GM18861 (cell line): ENCODE measurements around the gene SCART1.
"Not testable (repeated sequence)": the region's sequence is repeated elsewhere in the genome, so short reads cannot be mapped to it uniquely, and the experiment has no call there.

ENCODE experiments used
- ATAC-seq: cut with Tn5 transposase; IDR thresholded peaks from one replicate; pipeline ENCODE4 v1.9.1; 2021; ENCODE audit not compliant: unreplicated experiment

SCART1 gene

GRCh38 chr10:133467286-133467911 lies 13.7 kb downstream of the SCART1 start:
- no peak for ATAC-seq

- ATAC-seq: not testable (repeated sequence)
These were observed 15.5 kb downstream of the SCART1 start for GRCh38 chr10:133469205-133469604.

GRCh38 chr10:133471300-133472109 lies 17.8 kb downstream of the SCART1 start:
- ATAC-seq: no peak

DNA sequence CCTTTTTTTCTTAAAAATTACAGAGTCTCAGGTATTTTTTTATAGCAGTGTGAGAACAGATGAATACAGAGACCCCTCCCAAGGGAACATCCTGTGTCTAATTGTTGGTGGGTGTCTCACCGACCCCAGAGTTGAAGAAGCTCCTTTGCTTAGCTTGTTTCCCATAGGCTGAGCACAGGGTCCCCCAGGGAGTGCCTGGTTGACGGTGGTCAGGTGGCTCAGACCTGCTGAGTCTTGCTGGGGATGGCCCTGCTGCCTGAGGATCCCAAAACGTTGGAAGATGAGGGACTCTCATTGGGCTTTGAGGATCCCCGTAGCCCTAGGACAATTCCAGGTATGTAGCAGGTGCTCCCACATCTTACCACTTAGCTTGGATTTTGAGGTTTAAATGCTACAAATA lies 19.5 kb downstream of the SCART1 start:
- ATAC-seq: no peak

DNA sequence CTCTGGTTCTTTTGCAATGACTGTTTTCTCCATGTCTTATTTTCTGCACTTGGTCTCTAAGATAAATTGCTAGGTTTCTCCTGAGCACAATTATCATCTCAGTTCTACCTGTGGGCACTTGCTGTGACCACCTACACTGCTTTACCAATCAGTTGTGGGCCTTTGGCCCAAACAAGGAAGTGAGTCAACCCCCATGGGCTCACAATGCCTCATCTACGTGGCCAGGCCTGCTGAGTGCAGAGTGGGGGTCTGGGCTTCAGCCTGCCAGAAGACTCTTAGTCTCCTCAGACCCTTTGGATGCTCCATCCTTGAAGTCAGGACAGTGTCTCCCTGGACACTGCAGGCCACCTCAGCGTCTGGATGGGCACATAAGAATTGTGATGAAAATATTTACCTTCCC lies 20.3 kb downstream of the SCART1 start:
- no peak for ATAC-seq

- no peak for ATAC-seq
These were observed 21.1 kb downstream of the SCART1 start for GRCh38 chr10:133474665-133475424.

- no peak for ATAC-seq
These were observed 21.6 kb downstream of the SCART1 start for GRCh38 chr10:133475425-133475734.

DNA sequence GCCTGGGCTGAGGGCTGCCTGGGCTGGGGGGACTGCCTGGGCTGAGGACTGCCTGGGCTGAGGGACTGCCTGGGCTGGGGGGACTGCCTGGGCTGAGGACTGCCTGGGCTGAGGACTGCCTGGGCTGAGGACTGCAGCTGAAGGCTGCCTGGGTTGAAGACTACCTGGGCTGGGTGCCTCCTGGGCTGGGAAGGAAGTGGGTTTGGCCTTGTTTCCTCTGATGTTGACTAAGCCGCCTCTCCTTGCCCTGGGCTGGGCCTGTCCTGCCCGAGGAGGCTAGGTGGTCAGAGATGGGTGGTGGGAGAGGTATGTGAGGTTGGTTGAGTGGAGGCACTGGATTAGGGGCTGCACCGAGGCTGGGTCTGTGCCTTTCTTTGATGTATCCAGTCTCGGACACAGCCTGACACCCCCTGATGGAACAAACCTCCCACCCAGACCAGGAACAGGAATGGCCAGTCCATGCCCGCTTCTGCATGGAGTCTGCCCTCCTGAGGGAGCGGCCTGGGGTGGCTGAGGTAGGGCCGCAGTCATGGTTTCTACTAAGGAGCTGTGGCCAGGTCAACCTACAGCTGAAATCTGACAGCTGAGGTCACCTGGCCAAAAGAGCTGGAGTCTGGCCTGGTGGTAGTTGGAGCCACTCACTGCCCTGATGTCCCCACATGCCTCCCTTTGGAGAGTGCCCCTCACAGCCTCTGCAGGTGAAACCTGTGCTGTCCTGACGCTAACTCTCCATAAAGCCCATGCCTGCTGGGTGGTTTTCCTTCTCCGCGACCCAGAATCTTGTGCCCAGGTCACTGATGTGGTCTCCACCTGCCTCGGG lies 22.3 kb downstream of the SCART1 start:
- no peak for ATAC-seq

- ATAC-seq: no peak
These were observed 22.9 kb downstream of the SCART1 start for GRCh38 chr10:133476641-133476990.

DNA sequence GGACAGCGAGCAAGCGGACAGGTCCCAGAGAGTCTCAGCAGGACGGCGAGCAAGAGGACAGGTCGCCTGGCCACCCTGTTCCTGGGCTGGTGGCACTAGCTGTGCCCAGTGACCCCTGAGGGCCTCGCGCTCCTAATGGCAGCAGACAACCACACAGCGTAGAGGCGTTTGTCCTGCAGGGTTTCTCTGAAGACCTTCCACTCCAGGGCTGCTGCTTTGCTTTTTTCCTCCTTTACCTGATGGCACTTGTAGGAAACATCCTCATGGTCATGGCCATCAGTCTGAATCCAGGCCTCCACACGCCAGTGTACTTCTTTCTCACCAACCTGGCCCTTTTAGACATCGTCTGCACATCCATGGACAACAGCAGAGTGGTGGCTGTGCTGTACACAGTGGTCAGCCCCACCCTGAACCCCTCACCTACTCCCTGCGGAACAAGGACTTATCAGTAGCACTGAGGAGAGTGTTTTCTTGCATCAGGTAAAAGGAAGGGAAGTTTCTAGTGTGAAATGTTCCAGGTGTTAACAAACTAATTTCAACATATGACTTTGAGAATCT lies 27.4 kb downstream of the SCART1 start:
- no peak for ATAC-seq

DNA sequence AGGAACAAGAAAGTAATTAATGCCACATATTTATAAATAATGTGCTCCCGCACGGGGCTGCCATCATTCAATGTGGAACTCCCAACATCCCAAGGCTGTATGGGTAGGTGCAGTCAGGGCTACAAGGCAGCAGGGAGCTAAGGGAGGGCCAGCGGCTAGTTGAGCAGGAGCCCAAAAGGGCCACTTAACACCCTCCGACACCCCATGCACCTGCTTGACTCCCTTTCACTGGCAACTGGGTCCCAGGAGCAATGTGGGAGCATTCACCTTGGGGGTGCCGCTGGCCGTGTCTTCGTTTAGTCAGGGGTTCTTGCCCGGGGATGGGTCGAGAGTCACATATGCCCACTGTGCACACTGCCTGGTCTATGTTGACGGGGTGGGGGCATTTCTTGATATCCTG lies 27.9 kb downstream of the SCART1 start:
- no peak for ATAC-seq

GRCh38 chr10:133484818-133485217 lies 31.1 kb downstream of the SCART1 start:
- ATAC-seq: no peak

DNA sequence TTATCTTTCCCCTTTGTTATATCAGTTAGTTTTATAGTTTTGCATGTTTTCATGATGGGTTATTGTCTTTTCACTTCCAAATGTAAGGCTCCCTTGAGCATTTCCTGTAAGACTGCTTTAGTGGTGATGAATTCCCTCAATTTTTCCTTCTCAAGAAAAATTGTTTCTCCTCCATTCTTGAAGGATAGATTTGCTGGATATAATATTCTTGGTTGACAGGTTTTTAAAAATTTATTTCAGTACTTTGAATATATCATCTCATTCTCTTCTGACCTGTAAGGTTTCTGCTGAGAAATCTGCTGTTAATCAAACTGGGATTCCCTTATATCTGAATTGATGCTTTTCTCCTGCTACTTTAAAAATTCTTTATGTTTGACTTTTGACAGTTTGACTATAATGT lies 33.3 kb downstream of the SCART1 start:
- ATAC-seq: no peak

- ATAC-seq: no peak
These were observed 34.6 kb downstream of the SCART1 start for GRCh38 chr10:133488354-133488753.

DNA sequence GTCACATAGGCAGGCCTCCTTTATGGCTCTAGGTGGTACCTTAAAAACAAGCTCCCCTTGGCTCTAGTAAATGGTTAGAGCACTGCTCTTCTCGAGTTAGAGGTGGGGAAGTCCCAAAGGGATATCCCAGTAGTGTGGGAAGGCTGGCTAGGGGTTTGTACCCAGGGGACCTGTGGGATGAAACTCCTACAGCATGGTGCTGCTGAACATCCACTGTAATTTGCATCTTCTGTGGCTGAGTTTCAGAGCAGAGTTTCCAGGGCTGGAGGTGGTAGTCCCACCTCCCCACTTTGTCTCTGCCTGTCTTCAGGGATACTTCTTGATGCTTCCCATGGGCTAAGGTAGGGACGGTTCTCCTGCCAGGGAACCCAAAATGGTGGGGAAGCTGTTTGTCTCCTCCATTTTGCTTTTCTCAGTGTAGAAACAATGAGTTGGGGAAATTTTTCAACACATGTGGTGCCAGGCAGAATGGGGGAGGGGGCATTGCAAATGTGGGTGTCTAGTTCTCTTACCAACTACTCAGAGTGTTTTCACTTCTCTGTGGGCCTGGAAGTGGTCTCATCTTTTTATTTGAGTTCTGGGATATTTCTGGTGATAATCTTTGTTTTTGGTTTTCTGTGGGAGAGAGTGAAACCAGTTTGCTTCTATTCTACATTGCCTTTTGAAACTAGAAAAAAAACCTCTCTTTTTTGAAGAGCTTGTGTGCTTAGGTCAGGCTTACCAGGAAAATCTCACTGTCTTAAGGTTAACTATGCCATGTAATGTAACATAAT lies 36.3 kb downstream of the SCART1 start:
- peak; percentile 49 for ATAC-seq

- not testable (repeated sequence) for ATAC-seq
These were observed 39.8 kb downstream of the SCART1 start for GRCh38 chr10:133493562-133493961.

DNA sequence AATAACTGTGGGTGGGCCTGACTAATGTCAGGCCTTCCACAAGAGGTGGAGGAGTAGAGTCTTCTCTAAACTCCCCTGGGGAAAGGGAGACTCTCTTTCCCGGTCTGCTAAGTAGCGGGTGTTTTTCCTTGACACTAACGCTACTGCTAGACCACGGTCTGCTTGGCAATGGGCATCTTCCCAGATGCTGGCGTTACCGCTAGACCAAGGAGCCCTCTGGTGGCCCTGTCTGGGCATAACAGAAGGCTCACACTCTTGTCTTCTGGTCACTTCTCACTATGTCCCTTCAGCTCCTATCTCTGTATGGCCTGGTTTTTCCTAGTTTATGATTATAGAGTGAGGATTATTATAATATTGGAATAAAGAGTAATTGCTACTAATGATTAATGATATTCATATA lies 43.6 kb downstream of the SCART1 start:
- not testable (repeated sequence) for ATAC-seq

DNA sequence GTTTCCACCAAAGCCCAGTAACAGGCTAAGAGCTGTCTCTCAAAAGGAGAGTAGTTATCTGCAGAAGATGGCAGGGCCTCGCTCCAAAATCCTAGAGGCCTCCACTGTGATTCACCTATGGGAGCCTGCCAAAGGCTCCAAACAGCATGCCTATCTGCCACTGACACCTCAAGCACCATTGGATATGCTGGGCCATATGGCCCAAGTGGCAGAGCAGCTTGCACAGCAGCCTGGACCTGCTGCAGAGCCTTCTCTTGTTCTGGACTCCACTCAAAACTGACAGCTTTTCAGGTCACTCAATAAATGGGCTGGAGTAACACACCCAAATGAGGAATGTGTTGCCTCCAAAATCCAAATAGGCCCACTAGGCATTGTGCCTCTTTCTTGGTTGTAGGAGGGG lies 45.4 kb downstream of the SCART1 start:
- not testable (repeated sequence) for ATAC-seq

DNA sequence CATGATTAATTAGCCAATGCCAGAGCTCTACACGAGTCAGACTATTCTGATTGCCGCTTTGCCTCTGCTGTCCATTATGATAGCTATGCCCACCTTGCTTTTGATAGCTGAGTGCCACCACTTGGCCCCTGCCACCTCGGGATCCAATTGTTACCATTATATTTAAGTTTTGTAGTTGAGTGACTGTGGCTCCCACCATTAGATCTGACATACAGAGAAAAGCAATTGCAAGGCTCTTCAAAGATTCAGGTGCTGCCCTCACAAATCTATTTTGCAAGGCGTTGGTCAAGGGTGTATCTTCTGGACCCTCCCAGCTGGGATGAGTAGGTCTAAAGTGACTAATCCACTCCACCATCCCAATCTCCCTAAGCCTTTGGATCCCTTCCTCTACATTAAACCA lies 47.2 kb downstream of the SCART1 start:
- not testable (repeated sequence) for ATAC-seq

DNA sequence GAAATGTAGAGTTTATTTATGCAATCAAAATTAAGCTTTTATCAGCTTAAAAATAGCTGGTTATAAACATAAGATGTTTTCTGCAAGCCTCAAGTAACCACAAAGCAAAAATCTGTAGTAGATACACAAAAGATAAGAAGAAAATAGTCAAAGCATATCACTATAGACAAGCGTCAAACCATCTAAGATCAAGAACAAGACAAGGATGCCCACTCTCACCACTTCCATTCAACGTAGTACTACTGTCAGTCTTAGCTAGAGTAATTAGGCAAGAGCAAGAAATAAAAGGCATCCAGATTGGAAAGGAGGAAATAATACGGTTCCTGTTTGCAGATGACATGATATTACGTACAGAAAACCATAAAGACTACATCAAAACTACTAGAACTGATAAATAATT lies 56.0 kb downstream of the SCART1 start:
- ATAC-seq: no peak
